GM19395 (cell line): Measurements from ENCODE around the gene NDUFA5.

Experiments used
- ATAC-seq: cut with Tn5 transposase; IDR thresholded peaks from one replicate; pipeline ENCODE4 v1.9.1; 2021; ENCODE audit warnings: mild to moderate bottlenecking, moderate library complexity; ENCODE audit not compliant: unreplicated experiment

Gene NDUFA5

GRCh38 chr7:123557398-123558288, at the start of gene NDUFA5:
NDUFA5 (minus strand) TSS chr7:123557818; CDS start chr7:123557795, 23 bp downstream.
- peak; percentile 94 for ATAC-seq

- no peak for ATAC-seq
Observed at GRCh38 chr7:123604739-123605138, 47.1 kb upstream of the NDUFA5 start.

- no peak for ATAC-seq
Observed at GRCh38 chr7:123602648-123603047, 45.0 kb upstream of the NDUFA5 start.

GRCh38 chr7:123601530-123601929, 43.9 kb upstream of the NDUFA5 start, which contains the start of gene ASB15:
ASB15 (plus strand) TSS chr7:123601821; CDS start chr7:123614503, 12,682 bp downstream.
- ATAC-seq, result no peak

- ATAC-seq, result no peak
Observed at GRCh38 chr7:123600876-123601275, 43.3 kb upstream of the NDUFA5 start.

GRCh38 chr7:123599766-123600165, 42.1 kb upstream of the NDUFA5 start:
- ATAC-seq, result no peak

- ATAC-seq, result no peak
Observed at GRCh38 chr7:123598657-123599056, 41.0 kb upstream of the NDUFA5 start.

- ATAC-seq, result no peak
Observed at GRCh38 chr7:123594813-123595241, 37.2 kb upstream of the NDUFA5 start.

GRCh38 chr7:123588376-123588775, 30.8 kb upstream of the NDUFA5 start:
- no peak for ATAC-seq

- ATAC-seq, result no peak
Observed at GRCh38 chr7:123583821-123584220, 26.2 kb upstream of the NDUFA5 start.

- ATAC-seq, result no peak
Observed at GRCh38 chr7:123581162-123581459, 23.5 kb upstream of the NDUFA5 start.

- ATAC-seq, result peak; percentile 90
Observed at GRCh38 chr7:123580406-123581161, 23.0 kb upstream of the NDUFA5 start.

GRCh38 chr7:123579416-123579815, 21.8 kb upstream of the NDUFA5 start:
- ATAC-seq, result no peak

GRCh38 chr7:123573896-123574467, 16.4 kb upstream of the NDUFA5 start:
- no peak for ATAC-seq

GRCh38 chr7:123573341-123573740, 15.7 kb upstream of the NDUFA5 start:
- no peak for ATAC-seq

GRCh38 chr7:123571684-123572083, 14.1 kb upstream of the NDUFA5 start:
- ATAC-seq, result no peak

GRCh38 chr7:123571187-123571586, 13.6 kb upstream of the NDUFA5 start:
- no peak for ATAC-seq

- ATAC-seq, result no peak
Observed at GRCh38 chr7:123570390-123571182, 13.0 kb upstream of the NDUFA5 start.

GRCh38 chr7:123569352-123570010, 11.9 kb upstream of the NDUFA5 start:
- ATAC-seq, result no peak

GRCh38 chr7:123562121-123562520, 4.5 kb upstream of the NDUFA5 start:
- no peak for ATAC-seq
